LNCaP clone FGC (cell line): Measurements from ENCODE around the gene NR2F6.
A peak's percentile ranks its signal among the peaks of the same experiment; 100 is the strongest.

Experiments
- DNase-seq: peaks from one replicate; pipeline ENCODE4 v3.0.0-alpha.2; 2011; ENCODE audit warnings: low read depth
- H3K4me3 ChIP-seq: 2 replicates; pipeline ENCODE4 v1.5.1; 2011; ENCODE audit warnings: mild to moderate bottlenecking, low read depth, low read length, control low read depth
- TF ChIP-seq, protein P1 (sequence below): IDR thresholded peaks from 2 replicates; pipeline ENCODE4 v1.5.1; 2012; ENCODE audit warnings: mild to moderate bottlenecking; ENCODE audit not compliant: control insufficient read depth, insufficient read depth; ENCODE audit errors: extremely low read depth

NR2F6 gene

GRCh38 chr19:17205237-17206140 is 40.2 kb downstream of the NR2F6 start:
- no peak overlapping the region for H3K4me3 ChIP-seq
- DNase-seq, result peak; percentile 30
- TF ChIP-seq, protein P1, sequence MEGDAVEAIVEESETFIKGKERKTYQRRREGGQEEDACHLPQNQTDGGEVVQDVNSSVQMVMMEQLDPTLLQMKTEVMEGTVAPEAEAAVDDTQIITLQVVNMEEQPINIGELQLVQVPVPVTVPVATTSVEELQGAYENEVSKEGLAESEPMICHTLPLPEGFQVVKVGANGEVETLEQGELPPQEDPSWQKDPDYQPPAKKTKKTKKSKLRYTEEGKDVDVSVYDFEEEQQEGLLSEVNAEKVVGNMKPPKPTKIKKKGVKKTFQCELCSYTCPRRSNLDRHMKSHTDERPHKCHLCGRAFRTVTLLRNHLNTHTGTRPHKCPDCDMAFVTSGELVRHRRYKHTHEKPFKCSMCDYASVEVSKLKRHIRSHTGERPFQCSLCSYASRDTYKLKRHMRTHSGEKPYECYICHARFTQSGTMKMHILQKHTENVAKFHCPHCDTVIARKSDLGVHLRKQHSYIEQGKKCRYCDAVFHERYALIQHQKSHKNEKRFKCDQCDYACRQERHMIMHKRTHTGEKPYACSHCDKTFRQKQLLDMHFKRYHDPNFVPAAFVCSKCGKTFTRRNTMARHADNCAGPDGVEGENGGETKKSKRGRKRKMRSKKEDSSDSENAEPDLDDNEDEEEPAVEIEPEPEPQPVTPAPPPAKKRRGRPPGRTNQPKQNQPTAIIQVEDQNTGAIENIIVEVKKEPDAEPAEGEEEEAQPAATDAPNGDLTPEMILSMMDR, result peak; percentile 56

GRCh38 chr19:17202713-17203112 is 43.0 kb downstream of the NR2F6 start:
- no peak for DNase-seq
- no peak overlapping the region for H3K4me3 ChIP-seq
- TF ChIP-seq, protein P1, result no peak

GRCh38 chr19:17202249-17202648 is 43.5 kb downstream of the NR2F6 start:
- no peak overlapping the region for H3K4me3 ChIP-seq
- no peak for DNase-seq
- TF ChIP-seq, protein P1, result no peak

GRCh38 chr19:17200408-17201079 is 45.2 kb downstream of the NR2F6 start:
- no peak for DNase-seq
- TF ChIP-seq, protein P1, result no peak
- no peak overlapping the region for H3K4me3 ChIP-seq

DNA sequence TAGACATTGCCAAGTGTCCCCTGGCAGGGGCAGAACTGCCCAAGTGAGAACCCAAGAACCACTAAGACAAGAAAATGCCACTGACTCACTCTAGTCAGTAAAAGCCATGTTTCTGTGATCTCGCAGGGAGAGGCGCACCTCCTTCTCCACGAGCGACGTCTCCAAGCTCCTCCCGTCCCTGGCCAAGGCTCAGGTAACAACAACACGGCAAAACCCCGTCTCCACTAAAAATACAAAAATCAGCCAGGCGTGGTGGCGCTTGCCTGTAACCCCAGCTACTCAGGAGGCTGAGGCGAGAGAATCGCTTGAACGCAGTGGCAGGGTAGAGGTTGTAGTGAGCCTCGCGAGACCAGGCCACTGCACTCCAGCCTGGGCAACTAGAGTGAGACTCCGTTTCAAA is 48.1 kb downstream of the NR2F6 start:
- TF ChIP-seq, protein P1, result no peak
- H3K4me3 ChIP-seq, result no peak overlapping the region
- DNase-seq, result no peak

GRCh38 chr19:17196610-17197009 is 49.1 kb downstream of the NR2F6 start:
- TF ChIP-seq, protein P1, result no peak
- no peak overlapping the region for H3K4me3 ChIP-seq
- DNase-seq, result no peak
